Inflammatory macrophage treated with lipopolysaccharide for 1 hour (primary cell): ENCODE data around the gene DUSP10.

Experiments
- DNase-seq, 2 donors: peaks; one replicate each; pipeline ENCODE4 v3.0.0-alpha.2; 2020 to 2022

DUSP10 gene

GRCh38 chr1:221729771-221730330, 12.0 kb downstream of the DUSP10 start:
- no peak for DNase-seq

GRCh38 chr1:221728037-221728505, 13.8 kb downstream of the DUSP10 start:
- DNase-seq, result no peak

- DNase-seq, result no peak
These were observed 14.5 kb downstream of the DUSP10 start for GRCh38 chr1:221727146-221728036.

- peak; percentile 71 to 79 for DNase-seq
These were observed 15.9 kb downstream of the DUSP10 start for GRCh38 chr1:221725735-221726672.

GRCh38 chr1:221724931-221725605, 16.8 kb downstream of the DUSP10 start:
- DNase-seq, result peak; percentile 81 to 86

- no peak for DNase-seq
These were observed 18.0 kb downstream of the DUSP10 start for GRCh38 chr1:221723848-221724236.

GRCh38 chr1:221723018-221723847, 18.7 kb downstream of the DUSP10 start:
- no peak for DNase-seq

- no peak for DNase-seq
These were observed 19.5 kb downstream of the DUSP10 start for GRCh38 chr1:221722254-221723017.

- DNase-seq, result no peak
These were observed 21.3 kb downstream of the DUSP10 start for GRCh38 chr1:221720545-221720944.

- DNase-seq, result no peak
These were observed 21.9 kb downstream of the DUSP10 start for GRCh38 chr1:221719987-221720386.

GRCh38 chr1:221719278-221719597, 22.7 kb downstream of the DUSP10 start:
- DNase-seq, result no peak

- DNase-seq, result no peak
These were observed 23.3 kb downstream of the DUSP10 start for GRCh38 chr1:221718381-221719277.

GRCh38 chr1:221717485-221717853, 24.4 kb downstream of the DUSP10 start:
- no peak for DNase-seq

- DNase-seq, result no peak
These were observed 25.0 kb downstream of the DUSP10 start for GRCh38 chr1:221716713-221717484.

GRCh38 chr1:221715321-221716169, 26.3 kb downstream of the DUSP10 start:
- no peak for DNase-seq

- no peak for DNase-seq
These were observed 27.4 kb downstream of the DUSP10 start for GRCh38 chr1:221714227-221715152.
